Endothelial cell of umbilical vein (primary cell): ENCODE data around the gene IRF5. TPM values are rescaled to one million over a fixed set of nuclear protein-coding genes. Genes with fewer than 3 reads are reported as not detected.

Experiments
- BruUV-seq: library from RNA; stranded (reverse); fragments of 400-500 nt; replicated peaks from 2 replicates; lab custom pipeline; 2021; lab: Mats Ljungman, UMichigan
- CTCF ChIA-PET: fragments of 300-600, 350-600 bp; sonication (Branson Sonifier 250); formaldehyde crosslinking; loops from one replicate; lab custom pipeline; 2021; ENCODE audit warnings: antibody characterized with exemption, inconsistent platforms; lab: Charles Lee
- POLR2A ChIA-PET: fragments of 300-600, 350-600 bp; sonication (Branson Sonifier 250); formaldehyde crosslinking; loops from one replicate; lab custom pipeline; 2021; ENCODE audit warnings: antibody characterized with exemption, inconsistent platforms; lab: Charles Lee
- DNase-seq: peaks from one replicate; pipeline ENCODE4 v3.0.0-alpha.2; 2011; ENCODE audit warnings: low read depth, low spot score
- FAIRE-seq: peaks from 2 replicates; lab custom pipeline; 2011; peaks lifted over from hg19 to GRCh38; lab: Jason Lieb, UNC
- H2AFZ ChIP-seq: 2 replicates; pipeline ENCODE4 v1.6.0; 2012; ENCODE audit warnings: low read depth, low read length, control low read depth, inconsistent platforms
- H3K27ac ChIP-seq: 2 replicates; pipeline ENCODE4 v1.5.1; 2011; ENCODE audit warnings: low read depth, mild to moderate bottlenecking, control low read depth, low read length, moderate library complexity; ENCODE audit not compliant: insufficient read depth
- H3K27me3 ChIP-seq, 2 experiments: 2 replicates each; pipeline versions ENCODE4 v1.6.0 to v1.6.1; 2011; ENCODE audit warnings: low read length in 2 of 2, mixed read lengths in 1 of 2; ENCODE audit not compliant: control insufficient read depth in 2 of 2, insufficient read depth in 2 of 2
- H3K36me3 ChIP-seq, 2 experiments: 2 replicates in 1 of 2; 3 replicates in 1 of 2; pipeline ENCODE4 v1.5.1; 2011; ENCODE audit warnings: low read length in 2 of 2, mild to moderate bottlenecking in 1 of 2, moderate library complexity in 1 of 2; ENCODE audit not compliant: control insufficient read depth in 2 of 2, insufficient read depth in 2 of 2; ENCODE audit errors: extremely low read depth in 1 of 2
- H3K4me1 ChIP-seq: 3 replicates; pipeline ENCODE4 v1.5.1; 2011; ENCODE audit warnings: mild to moderate bottlenecking, low read length; ENCODE audit not compliant: control insufficient read depth, insufficient read depth; ENCODE audit errors: extremely low read depth
- H3K4me2 ChIP-seq: 2 replicates; pipeline ENCODE4 v1.6.1; 2011; ENCODE audit warnings: low read length, control low read depth, mixed read lengths; ENCODE audit not compliant: insufficient read depth
- H3K4me3 ChIP-seq, 3 experiments: fragments of 200-600 bp in 1 of 3; sonication (generic), shearing (Covaris generic) in 1 of 3; replicated peaks in 1 of 3; 2 replicates each; pipeline ENCODE4 v1.5.1; 2011 to 2016; ENCODE audit warnings: control low read depth in 3 of 3, low read length in 3 of 3, mild to moderate bottlenecking in 2 of 3, inconsistent platforms in 1 of 3, low read depth in 1 of 3, moderate library complexity in 1 of 3; ENCODE audit not compliant: insufficient read depth in 1 of 3
- H3K79me2 ChIP-seq: 2 replicates; pipeline ENCODE4 v1.6.0; 2012; ENCODE audit warnings: low read length, inconsistent platforms; ENCODE audit not compliant: control insufficient read depth, insufficient read depth
- H3K9ac ChIP-seq: replicated peaks from 2 replicates; pipeline ENCODE3; 2011; ENCODE audit warnings: low read length, control low read depth; ENCODE audit not compliant: insufficient read depth; ENCODE audit errors: extremely low read depth
- H3K9me1 ChIP-seq: replicated peaks from 3 replicates; pipeline ENCODE4 v1.6.0; 2011; ENCODE audit warnings: mild to moderate bottlenecking, low read length; ENCODE audit not compliant: control insufficient read depth, insufficient read depth; ENCODE audit errors: extremely low read depth
- H3K9me3 ChIP-seq: replicated peaks from 2 replicates; pipeline ENCODE4 v1.5.1; 2012; ENCODE audit warnings: low read length, inconsistent platforms; ENCODE audit not compliant: control insufficient read depth, insufficient read depth
- H4K20me1 ChIP-seq: replicated peaks from 2 replicates; pipeline ENCODE3; 2011; ENCODE audit warnings: mild to moderate bottlenecking, low read length; ENCODE audit not compliant: control insufficient read depth, insufficient read depth; ENCODE audit errors: extremely low read depth
- EZH2 ChIP-seq: IDR thresholded peaks from 2 replicates; pipeline ENCODE4 v1.6.1; 2012; ENCODE audit warnings: borderline replicate concordance, low read depth, mild to moderate bottlenecking, moderate library complexity, low read length, inconsistent platforms; ENCODE audit not compliant: severe bottlenecking
- FOS ChIP-seq: IDR thresholded peaks from 2 replicates; pipeline ENCODE4 v1.6.1; 2011; ENCODE audit warnings: mild to moderate bottlenecking, low read length, moderate library complexity, borderline replicate concordance; ENCODE audit not compliant: insufficient read depth
- GATA2 ChIP-seq: IDR thresholded peaks from 2 replicates; pipeline ENCODE4 v1.7.0; 2011; ENCODE audit warnings: low read depth, mild to moderate bottlenecking, moderate library complexity, mixed read lengths, low read length; ENCODE audit not compliant: insufficient read length, insufficient read depth
- JUN ChIP-seq: IDR thresholded peaks from 2 replicates; pipeline ENCODE4 v1.6.1; 2011; ENCODE audit warnings: borderline replicate concordance, low read depth; ENCODE audit not compliant: insufficient read length, insufficient read depth
- MAX ChIP-seq: IDR thresholded peaks from 2 replicates; pipeline ENCODE4 v1.6.1; 2011; ENCODE audit not compliant: insufficient read depth, insufficient read length
- MYC ChIP-seq: IDR thresholded peaks from one replicate; pipeline ENCODE4 v1.6.1; 2011; ENCODE audit warnings: mild to moderate bottlenecking, low read depth, low read length
- POLR2A ChIP-seq: IDR thresholded peaks from 2 replicates; pipeline ENCODE4 v1.6.1; 2012; ENCODE audit warnings: low read depth, mild to moderate bottlenecking, control low read depth, low read length
- POLR2AphosphoS5 ChIP-seq: IDR thresholded peaks from 2 replicates; pipeline ENCODE4 v1.6.1; 2012; ENCODE audit warnings: low read depth, mild to moderate bottlenecking, control low read depth, low read length, moderate library complexity; ENCODE audit not compliant: insufficient read depth
- dilution Hi-C: fragments of 300-500 bp; cut with MboI; formaldehyde crosslinking; loops from one replicate; pipeline ENCODE4 v1.15.0; 2019; ENCODE audit warnings: low sequenced_read_pairs; ENCODE audit not compliant: extremely low pct_ligation_motif_present
- intact Hi-C: fragments of 100-400 bp; cut with micrococcal nuclease; formaldehyde crosslinking; loops from one replicate; pipeline ENCODE4 v1.10.0; 2022
- polyA plus RNA-seq, 4 experiments: library from polyadenylated mRNA; depleted of rRNA in 3 of 4; stranded (reverse) in 3 of 4; unstranded in 1 of 4; fragments of >200 nt; gene quantifications; 2 replicates each; pipeline versions ENCODE4 v1.2.1 to v1.2.3, GENCODE V29; 2011 to 2012; ENCODE audit warnings: missing spikeins in 1 of 4
- total RNA-seq: library from RNA; stranded (reverse); gene quantifications from 2 replicates; pipeline ENCODE4 v1.2.3, GENCODE V29; 2021
- TF ChIP-seq, protein P1 (sequence below), 2 donors: IDR thresholded peaks; 1 replicate in 1 of 2; 2 replicates in 1 of 2; pipeline ENCODE4 v1.5.1; 2011; ENCODE audit warnings: low read length in 2 of 2, mild to moderate bottlenecking in 2 of 2, moderate library complexity in 2 of 2, control low read depth in 1 of 2, inconsistent platforms in 1 of 2, low read depth in 1 of 2; ENCODE audit not compliant: insufficient read depth in 1 of 2; ENCODE audit errors: extremely low read depth in 1 of 2

IRF5 gene
- total and polyA plus RNA-seq, 2 donors (not counting 3 experiments of a cell fraction or from before 2014, with no cell fraction given): 0.31 to 0.36 TPM

DNA sequence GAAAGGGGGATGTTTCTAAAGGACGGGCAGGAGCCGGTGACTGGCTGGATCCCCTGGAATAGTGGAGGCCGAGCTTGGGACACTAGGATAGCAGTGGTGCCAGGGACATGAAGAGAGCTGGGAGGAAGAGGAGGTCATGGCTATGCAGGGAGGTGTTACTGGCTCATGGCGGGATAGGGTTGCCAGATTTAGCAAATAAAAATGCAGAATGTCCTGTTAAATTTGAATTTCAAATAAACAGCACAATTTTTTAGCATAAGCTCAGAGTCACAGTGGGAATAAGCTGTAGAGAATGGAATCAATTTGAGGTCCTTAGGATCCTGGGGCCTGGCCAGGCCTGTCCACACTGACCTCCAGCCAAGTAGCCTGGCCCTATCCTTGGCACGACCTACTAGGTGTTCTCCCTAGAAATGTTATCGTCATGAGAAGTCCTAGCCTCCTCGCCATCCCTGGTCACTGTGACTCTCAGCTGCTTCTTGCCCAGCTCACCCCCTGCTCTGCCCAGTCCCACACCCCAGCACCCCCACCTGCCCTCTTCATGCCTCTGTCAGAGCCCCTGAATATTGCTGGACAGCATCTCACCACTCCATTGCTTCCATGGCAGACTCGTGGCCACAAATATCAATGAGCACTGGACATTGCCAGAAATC lies 19.6 kb upstream of the IRF5 start:
- Histone ChIP-seq H3K27me3 (peaks cover 43 to 46% of the 10 kb centered on the region in 2 experiments), H2AFZ (no peak overlapping the region), H3K9me3 (no peaks in the 10 kb centered on the region), H3K4me2 (no peak overlapping the region), H3K79me2 (no peaks in the 10 kb centered on the region), H4K20me1 (no peaks in the 10 kb centered on the region), H3K4me3 (no peak overlapping the region), H3K36me3 (no peaks in the 10 kb centered on the region), H3K27ac (no peak overlapping the region), H3K4me1 (no peaks in the 10 kb centered on the region), H3K9ac (no peak overlapping the region), H3K9me1 (no peaks in the 10 kb centered on the region)
- intact Hi-C loops (no loop called here), dilution Hi-C loops (no loop called here)
- ChIA-PET POLR2A (no interaction called here), CTCF (no interaction called here)
- no peak for TF ChIP-seq POLR2AphosphoS5
- TF ChIP-seq, protein P1, sequence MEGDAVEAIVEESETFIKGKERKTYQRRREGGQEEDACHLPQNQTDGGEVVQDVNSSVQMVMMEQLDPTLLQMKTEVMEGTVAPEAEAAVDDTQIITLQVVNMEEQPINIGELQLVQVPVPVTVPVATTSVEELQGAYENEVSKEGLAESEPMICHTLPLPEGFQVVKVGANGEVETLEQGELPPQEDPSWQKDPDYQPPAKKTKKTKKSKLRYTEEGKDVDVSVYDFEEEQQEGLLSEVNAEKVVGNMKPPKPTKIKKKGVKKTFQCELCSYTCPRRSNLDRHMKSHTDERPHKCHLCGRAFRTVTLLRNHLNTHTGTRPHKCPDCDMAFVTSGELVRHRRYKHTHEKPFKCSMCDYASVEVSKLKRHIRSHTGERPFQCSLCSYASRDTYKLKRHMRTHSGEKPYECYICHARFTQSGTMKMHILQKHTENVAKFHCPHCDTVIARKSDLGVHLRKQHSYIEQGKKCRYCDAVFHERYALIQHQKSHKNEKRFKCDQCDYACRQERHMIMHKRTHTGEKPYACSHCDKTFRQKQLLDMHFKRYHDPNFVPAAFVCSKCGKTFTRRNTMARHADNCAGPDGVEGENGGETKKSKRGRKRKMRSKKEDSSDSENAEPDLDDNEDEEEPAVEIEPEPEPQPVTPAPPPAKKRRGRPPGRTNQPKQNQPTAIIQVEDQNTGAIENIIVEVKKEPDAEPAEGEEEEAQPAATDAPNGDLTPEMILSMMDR (IDR thresholded peaks at IDR 0.05; ENCODE audit: extremely low read depth in 1 of 2, insufficient read depth in 1 of 2, low read depth in 1 of 2, low read length in 2 of 2): no peak
- no peak for TF ChIP-seq JUN
- TF ChIP-seq EZH2: no peak
- no peak for TF ChIP-seq FOS
- no peak for TF ChIP-seq GATA2
- TF ChIP-seq MAX: no peak
- no peak for TF ChIP-seq POLR2A
- TF ChIP-seq MYC: no peak
- FAIRE-seq: no peak
- no peak for DNase-seq
- no TSS peak for BruUV-seq
